Astrocyte of the spinal cord (primary cell): ENCODE results near the gene KIF20B.
A peak's percentile ranks its signal among the peaks of the same experiment; 100 is the strongest.

Experiments used
- DNase-seq: peaks from one replicate; pipeline ENCODE4 v3.0.0; 2011; ENCODE audit warnings: low read depth, low spot score
- H3K4me3 ChIP-seq: 2 replicates; pipeline ENCODE4 v1.5.1; 2011; ENCODE audit warnings: low read depth, mild to moderate bottlenecking, low read length, moderate library complexity
- CTCF ChIP-seq: IDR thresholded peaks from 2 replicates; pipeline ENCODE4 v1.5.1; 2012; ENCODE audit warnings: low read depth, mild to moderate bottlenecking, low read length, inconsistent platforms
- in situ Hi-C: cut with HindIII; loops from 2 replicates; pipeline ENCODE4 v1.10.0; 2017; ENCODE audit warnings: low sequenced_read_pairs

Gene KIF20B

DNA sequence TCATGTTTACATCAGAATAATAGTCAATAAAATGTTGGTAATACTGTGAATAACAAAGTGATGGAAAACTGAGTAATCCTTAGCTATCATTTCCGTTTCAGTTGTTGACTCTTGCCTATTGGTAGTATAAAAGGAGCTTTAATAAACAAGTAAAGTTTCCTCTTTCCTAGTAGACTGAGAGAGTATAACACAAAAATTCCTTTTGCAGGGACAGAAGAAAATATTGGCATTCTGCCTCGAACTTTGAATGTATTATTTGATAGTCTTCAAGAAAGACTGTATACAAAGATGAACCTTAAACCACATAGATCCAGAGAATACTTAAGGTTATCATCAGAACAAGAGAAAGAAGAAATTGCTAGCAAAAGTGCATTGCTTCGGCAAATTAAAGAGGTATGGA lies 9.4 kb downstream of the KIF20B start:
- no peak for TF ChIP-seq CTCF
- H3K4me3 ChIP-seq, result no peak overlapping the region
- in situ Hi-C loops, result no loop called here
- no peak for DNase-seq

DNA sequence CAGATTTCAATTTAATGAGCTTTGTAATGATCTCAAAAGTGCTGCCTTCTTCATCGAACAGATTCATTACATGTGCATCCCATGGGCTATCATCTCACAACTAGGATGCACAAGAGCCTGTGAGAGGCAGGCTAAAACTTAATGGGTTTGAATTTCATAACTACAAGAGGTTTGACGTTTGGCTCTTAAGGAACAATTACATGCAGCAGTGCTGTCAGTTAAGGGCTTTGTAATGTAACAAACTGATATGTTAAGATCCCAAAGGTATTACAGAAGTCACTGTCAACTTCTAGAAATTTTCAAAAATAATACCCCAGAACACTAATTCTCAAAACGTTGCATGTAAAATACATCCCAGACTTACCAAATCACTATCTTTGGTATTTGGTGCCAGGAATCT lies 33.2 kb downstream of the KIF20B start:
- in situ Hi-C loops, result no loop called here
- TF ChIP-seq CTCF, result no peak
- no peak for DNase-seq

DNA sequence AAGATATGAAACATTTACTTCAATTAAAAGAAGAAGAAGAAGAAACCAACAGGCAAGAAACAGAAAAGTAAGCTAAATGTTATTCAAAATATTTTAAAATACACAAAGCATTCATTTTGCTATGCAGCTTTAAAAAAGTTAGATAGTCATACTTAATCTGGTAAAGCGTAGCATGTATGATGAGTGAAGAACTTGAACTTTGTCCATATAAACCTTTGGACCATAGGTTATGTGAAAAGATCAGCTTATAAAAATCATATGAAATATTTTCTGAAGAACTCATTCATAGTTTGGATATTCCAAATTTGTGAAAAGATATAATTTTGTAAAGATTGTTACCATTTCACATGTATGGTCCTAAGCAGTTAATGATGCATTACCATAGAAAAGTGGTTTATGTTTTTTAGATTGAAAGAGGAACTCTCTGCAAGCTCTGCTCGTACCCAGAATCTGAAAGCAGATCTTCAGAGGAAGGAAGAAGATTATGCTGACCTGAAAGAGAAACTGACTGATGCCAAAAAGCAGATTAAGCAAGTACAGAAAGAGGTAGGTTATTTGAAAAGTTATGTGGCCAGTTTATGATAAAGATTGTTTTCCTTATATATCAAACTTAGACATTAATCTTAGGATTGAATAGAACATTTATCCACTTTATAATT lies 37.3 kb downstream of the KIF20B start:
- DNase-seq, result no peak
- H3K4me3 ChIP-seq, result no peak overlapping the region
- in situ Hi-C loops, result no loop called here
- no peak for TF ChIP-seq CTCF

More for the DNA sequence above, 33.2 kb downstream of the KIF20B start:
- H3K4me3 ChIP-seq, result no peak overlapping the region

- TF ChIP-seq CTCF, result no peak
- no peak overlapping the region for H3K4me3 ChIP-seq
- in situ Hi-C loops, result no loop called here
- DNase-seq, result no peak
These were observed 39.9 kb downstream of the KIF20B start for GRCh38 chr10:89741126-89741762.

DNA sequence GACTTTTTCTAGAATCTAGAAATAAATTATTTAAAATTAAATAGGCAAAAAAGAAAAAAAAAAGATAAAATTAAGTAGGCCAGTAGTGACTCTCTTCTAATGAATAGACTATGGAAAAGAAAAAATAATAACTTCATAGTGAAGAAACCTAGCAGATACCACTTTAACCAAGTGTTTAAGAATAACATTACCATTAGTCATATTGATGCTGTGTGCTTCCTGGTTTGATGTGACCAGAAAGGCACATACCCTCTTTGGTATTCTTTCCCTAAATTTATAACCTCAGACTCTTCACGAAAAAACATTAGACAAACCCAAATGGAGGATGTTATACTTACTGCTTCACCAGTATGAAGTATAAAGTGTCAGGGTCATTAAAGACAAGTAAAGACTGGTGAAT lies 42.6 kb downstream of the KIF20B start:
- in situ Hi-C loops, result no loop called here
- DNase-seq, result peak; percentile 37
- TF ChIP-seq CTCF, result no peak
- H3K4me3 ChIP-seq, result no peak overlapping the region

GRCh38 chr10:89745903-89746302 lies 44.5 kb downstream of the KIF20B start:
- no peak overlapping the region for H3K4me3 ChIP-seq
- in situ Hi-C loops, result no loop called here
- DNase-seq, result no peak
- TF ChIP-seq CTCF, result no peak
